ENCODE measurements around the gene RPS24.
"Not testable (repeated sequence)": the region's sequence is repeated elsewhere in the genome, so short reads cannot be mapped to it uniquely, and the experiment has no call there.

The RPS24 gene

DNA sequence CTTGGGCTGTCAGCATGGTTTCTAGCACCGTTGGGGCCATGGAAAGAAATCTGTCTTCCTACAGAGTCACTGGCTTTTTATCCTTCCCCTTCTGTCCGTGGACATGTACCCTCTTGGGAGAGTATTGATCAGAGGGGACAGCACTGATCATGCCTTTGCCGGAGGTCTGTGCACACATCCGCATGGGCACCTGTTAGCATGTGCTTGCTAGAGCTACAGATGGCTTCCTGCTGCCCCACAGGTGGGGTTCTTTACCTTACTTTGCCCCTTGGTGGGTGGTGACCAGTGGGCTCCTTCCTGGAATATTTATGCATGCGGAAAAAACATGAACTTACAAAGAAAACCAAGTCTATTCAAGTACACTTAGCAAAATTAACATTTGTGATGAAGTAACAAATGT, 24.9 kb downstream of the RPS24 start:
- DNase-seq: no peak

DNA sequence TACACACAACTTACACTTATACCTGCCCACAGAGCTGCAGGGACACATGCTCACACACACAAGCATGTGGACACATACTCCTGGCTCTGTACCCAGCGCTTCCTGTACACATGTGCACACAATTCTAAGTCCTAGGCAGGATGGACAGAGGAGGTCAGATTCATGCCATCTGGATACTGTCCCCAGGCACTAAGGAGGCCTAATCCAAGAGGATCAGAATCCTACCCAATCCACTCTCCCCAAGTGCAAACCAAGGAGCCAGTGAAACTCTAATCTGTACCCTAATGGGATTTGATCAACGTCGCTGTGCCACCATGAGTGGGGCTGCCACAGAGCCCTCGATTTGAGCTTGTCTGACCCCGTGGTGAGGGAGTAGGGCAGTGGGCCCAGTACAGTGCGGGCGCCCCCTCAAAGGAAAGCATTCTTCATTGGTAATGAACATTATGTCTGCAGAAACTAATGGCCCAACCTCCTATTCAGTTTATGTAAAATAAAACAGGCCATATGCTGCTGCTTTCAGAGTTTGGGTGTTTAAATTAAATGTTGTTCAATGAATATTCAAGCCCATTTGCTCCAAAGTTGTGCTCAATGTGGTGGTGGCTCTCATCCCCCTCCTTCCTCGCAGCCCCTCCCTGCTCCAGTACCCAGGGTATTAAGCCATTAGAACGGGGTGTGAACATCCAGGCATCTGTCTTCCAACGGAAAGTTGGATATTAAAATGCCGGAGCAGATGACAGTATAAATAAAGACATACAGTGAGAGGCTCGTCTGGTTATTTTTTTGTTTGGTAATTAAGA, 26.4 kb downstream of the RPS24 start:
- no peak for DNase-seq

DNA sequence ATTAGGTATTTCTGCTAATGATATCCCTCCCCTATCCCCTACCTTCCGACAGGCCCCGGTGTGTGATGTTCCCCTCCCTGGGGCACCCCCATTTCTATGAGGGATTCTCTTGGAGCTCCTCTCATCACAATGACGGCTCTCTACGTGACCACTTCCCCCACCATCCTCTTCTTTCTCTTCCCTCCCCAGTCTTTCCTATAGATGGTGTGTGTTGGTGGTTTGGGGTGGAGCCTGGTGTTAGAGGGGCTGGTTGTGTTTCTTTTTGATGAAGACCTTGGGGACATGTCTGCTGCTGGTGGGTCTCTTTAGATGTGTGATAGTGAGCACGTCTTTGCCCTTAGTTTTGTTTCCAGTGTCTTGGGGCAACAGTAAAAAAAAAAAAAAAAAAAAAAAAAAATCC, 28.6 kb downstream of the RPS24 start:
- no peak for DNase-seq

DNA sequence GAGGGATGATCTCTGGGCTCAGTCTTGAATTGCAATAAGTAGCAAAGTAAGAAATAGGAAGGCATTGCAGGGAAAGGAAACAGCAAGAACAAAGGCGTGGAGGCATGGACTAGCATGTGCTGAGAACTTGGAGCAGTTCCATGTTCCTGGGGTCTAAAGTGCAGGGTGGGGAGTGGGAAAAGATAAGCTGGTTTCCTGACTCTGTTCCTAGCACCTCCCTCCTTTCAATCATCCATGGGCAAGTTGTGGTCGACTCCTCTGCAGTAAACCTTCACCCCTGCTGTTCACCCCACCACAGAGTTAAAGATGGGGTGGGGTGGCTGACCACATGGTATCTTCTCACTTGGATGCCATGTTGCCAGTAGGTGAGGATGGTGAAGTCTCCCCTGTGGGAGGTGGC, 29.6 kb downstream of the RPS24 start:
- DNase-seq: no peak

DNA sequence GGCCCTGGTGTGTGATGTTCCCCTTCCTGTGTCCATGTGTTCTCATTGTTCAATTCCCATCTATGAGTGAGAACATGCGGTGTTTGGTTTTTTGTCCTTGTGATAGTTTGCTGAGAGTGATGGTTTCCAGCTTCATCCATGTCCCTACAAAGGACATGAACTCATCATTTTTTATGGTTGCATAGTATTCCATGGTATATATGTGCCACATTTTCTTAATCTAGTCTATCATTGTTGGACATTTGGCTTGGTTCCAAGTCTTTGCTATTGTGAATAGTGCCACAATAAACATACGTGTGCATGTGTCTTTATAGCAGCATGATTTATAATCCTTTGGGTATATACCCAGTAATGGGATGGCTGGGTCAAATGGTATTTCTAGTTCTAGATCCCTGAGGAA, 31.3 kb downstream of the RPS24 start:
- not testable (repeated sequence) for DNase-seq

DNA sequence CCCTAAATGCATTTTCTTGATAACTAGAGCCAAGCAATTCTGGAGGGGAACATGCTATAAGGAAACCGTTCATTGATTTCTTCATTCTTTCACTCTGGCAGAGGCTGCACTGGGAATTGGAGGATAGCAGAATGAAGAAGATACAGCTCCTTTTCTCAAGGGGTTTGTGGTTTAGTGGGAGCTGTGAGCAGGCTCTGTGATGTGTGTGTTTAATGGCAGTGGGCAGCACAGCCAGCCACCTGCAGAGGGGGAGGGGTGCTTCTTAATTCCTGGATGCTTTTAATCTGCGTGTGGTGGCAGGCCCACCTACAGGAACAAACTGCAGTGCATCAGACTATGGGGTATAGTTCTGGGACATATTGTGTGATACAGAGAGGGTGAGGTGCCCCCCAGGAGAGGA, 31.9 kb downstream of the RPS24 start:
- no peak for DNase-seq

DNA sequence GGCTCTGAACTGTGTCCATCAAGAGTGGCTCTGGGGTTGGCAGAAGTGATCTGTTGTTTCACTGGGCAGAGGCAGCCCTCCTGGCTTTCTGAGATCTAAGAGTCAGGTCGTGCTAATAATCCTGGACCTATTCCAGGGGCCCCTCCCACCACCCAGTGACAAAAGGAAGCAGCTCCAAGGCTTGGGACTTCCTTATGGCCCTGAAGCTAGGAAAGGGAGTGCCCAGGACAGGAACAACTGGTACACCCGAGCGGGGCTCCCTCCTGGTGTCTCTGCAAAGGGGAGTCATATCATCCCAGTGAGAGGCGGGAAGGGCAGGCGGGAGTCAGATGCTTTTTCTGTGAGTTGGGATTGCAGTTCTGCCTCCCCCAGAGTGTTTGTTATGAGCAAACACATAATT, 32.3 kb downstream of the RPS24 start:
- DNase-seq: no peak

DNA sequence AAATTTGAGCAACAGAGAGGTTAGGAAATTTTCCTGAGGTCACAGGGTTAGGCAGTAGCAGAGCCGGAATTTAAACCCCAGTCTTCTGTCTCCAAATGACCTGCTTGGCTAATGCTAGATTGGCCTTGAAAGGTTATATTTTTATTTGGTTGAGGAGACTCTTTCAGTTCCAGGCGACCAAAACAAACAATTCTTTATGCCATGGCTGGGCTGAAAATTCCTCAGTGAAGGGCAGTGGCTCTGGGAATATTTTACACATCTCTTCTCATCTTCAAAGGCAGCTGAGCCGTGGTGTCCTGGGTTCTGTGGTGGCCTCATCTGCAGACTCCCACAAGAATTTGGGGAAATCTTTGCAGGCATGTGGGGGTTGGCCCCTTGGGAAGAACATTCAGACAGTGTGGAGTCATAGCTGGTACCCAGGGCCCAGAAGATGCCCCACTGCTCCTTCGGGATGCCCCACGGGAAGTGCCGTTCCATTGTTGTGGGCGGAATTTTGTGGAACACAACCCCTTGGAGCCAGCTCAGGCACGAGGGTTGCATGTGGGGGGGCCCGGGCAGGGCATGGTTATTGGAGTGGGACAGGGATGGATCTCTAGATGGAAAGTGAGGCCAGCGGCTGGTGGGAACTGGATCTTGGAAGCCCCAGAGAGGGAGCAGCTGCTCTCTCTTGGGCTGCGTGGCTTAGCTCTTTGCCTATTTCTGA, 33.2 kb downstream of the RPS24 start:
- no peak for DNase-seq

DNA sequence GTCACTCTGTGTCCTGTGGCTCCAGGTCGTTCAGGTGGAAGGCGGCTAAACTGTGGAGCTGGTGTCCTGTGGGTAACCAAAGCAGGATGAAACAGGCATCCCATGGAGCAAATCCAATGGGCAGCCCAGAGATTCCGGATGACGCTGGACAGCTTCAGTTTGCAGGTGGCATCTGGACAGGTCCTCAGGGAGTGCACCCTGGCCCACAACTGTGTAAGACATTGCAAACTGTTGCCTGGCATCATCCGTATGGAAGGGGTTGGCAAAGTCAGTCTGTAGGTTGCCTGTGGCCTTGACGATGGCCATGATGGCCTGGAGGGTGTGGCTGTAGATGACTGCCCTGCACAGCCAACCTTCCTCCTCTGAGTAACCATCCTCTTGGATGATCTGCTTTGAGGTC, 35.5 kb downstream of the RPS24 start:
- DNase-seq: no peak

DNA sequence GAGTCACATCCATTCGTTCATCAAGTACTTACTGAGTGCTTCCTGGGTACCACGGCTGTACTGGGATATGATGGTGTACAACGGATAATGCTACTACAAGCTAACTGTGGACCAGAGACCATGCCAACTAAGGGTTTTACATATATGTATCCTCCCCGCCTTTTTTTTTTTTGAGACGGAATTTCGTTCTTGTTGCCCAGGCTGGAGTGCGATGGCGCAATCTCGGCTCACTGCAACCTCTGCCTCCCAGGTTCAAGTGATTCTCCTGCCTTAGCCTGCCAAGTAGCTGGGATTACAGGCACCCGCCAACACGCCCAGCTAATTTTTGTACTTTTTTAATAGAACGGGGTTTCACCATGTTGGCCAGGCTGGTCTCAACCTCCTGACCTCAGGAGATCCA, 36.4 kb downstream of the RPS24 start:
- DNase-seq: not testable (repeated sequence)

DNA sequence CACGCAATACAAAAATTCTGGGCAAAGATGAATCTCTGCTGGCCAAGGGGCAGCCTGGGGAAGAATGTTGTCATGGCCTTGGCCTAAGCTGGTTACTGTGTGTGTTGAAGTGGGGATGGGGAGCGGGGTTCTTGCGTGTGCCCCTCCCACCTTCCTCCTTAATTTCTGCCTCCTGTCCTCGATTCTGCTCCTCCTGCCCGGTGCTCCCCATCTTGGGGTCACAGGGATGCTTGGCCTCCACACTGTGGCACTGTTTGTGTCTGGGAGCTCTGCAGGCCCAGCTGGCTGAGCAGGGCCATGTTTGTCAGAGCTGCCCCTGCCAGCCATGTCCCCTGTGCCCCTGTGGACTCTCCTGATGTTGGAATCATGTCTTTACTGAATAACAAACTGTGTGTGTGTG, 37.1 kb downstream of the RPS24 start:
- no peak for DNase-seq

DNA sequence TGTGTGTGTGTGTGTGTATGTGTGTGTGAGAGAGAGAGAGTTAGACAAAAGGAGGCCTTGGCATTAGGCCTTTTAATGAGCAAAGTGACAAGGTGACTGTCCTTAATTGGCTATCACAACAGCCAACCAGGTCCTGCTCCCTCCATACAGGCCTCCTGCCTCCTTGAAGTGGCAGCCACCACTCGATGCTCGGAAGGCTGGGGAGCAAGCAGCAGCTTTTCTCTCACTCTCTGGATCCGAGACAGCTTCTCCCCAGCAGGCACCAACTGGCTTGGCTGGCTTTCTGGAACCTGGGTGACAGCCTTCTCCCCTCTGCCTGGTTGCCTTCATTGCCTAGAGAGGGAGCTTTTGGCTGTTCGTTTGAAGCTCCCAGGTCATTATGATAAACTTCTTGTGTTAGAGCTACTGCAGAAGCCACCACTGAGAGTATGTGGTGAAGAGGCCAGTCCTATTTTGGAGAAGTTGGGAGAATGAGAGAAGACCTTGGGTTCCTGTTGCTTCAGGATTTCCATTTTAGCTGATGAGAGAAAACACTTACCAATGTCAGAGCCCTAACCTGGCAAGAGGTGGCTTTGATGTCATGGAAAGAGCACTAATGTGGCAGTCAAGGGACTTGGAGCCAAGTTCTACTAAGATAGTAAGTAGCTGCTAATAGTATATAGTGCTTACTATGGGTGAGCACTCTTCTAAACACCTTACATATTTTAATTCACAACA, 37.6 kb downstream of the RPS24 start:
- no peak for DNase-seq

DNA sequence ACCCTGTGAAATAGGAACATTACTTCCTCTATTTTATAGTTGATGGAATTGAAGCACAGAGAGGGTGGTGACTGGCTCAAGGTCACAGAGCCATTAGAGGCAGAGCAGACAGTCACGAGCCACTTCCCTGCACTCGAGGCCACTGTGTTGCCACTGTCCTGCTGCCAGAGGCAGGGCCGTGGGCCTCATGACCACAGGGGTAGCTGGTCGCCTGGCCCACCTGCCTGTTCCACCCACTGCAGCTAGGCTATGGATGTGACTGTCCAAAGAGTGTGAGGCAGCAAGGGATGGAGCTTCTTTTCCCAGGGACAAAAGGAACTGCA, 38.2 kb downstream of the RPS24 start:
- DNase-seq: no peak

DNA sequence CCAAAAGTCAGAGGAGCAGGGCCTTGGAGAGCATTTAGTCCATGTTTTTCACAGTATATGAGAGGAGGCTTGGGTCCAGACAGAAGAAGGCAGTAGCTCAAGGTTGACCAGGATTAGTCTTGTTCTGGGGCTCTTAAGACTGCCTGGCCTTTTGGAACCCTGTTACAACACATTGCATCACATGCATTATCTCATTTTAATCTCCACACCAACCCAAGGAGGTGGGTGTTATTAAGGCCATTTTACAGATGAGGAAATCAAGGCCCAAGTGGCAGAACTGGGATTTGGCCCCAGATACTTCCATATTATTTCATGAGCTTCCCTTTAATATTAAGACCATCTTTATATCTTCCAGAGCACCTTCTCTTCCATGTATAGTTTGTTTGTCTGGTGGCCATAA, 38.8 kb downstream of the RPS24 start:
- DNase-seq: no peak

DNA sequence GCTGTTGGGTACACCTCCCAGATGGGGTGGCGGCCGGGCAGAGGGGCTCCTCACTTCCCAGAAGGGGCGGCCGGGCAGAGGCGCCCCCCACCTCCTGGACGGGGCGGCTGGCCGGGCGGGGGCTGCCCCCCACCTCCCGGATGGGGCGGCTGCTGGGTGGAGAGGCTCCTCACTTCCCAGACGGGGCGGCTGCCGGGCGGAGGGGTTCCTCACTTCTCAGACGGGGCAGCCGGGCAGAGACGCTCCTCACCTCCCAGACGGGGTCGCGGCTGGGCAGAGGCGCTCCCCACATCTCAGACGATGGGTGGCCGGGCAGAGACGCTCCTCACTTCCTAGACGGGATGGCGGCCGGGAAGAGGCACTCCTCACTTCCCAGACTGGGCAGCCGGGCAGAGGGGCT, 42.1 kb downstream of the RPS24 start:
- DNase-seq: not testable (repeated sequence)

DNA sequence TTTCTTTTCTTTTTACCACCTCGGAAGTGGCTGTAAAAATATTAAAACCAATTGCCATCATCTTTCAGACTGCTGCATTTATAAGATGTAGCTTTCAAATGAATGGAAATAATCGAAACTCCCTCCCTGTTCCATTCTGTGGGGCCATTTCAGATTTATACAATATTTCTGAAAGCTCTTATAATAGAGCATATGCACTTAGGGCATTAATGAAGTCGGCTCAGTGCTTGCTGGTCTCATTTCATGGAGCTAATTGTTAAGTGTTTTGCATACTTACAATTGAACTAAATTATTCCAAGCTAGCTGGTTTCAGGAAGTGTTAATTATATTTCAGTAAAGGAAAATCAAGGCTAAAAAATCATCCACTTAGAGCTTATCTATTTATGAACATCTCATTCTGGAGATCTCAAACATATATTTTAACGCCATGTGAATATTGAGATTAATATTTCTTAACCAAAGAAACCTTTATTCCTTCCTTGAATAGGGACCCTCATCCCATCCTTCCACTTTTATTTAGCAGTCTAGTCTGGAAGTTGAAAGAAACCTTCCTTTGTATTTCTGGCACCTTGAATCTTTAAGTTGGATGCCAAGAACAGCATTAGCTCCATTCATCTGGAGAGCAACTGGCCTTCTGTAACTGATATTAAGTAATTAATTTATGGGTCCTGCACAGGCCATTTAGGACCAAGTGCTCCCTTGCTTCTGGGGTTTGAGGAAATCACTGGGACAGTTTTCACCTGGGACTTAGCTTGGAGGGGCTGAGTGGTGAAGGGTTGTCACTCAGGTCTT, 45.1 kb downstream of the RPS24 start:
- DNase-seq: no peak

DNA sequence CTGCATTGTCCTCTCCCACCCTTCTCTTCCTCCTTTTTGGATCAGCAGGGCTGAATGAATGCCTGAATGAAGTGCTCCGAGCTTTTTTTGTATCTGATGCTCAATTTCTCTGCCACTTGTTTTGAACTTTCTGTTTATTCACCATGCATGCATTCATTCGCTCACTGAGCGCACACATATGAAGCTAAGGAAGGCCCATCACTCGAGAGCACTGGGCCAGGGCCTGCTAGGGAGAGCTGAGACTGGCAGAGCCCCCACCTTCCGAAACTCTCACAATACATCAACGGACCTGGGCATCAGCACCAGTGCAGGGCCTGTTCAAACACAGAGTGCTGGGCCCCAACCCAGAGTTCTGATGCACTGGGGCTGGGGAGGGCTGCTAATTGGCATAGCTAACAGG, 45.7 kb downstream of the RPS24 start:
- DNase-seq: no peak

DNA sequence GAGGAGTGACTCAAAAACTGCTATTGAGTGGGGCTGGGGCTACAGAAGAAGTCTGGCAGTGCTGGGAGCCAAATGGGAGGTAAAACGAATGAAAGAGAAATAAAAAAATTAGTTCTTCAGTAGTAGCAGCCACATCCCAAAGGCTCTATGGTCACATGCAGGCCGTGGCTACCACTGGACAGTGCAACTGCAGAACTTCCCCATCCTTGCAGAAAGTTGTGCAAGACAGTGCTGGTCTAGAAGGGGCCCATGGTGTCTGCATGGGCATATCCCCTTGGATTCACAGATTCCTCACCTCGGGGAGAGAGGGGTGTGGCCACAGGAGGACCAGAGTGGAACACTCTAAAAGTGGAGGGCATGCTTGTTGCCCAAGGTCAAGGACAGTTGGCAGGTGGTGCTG, 47.6 kb downstream of the RPS24 start:
- no peak for DNase-seq

DNA sequence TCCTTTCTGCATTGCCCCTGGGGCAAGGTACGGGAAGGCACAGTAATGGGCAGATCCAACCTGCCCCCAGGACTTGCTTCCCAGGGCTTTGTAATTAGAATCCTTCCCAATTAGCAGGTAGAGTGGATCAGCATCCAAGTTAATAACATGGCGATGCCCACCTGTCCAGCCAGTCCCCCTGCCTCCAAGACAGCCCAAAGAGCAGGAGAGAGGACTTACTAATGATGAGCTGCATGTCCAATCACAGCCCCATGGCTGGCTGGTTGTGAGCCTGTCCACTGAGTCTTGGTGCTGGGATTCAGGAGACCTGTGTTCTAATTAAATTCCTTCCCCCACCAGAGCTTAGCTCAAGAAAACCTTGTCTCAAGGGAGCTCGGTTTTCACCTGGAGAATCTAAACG, 49.0 kb downstream of the RPS24 start:
- DNase-seq: no peak

Measured in SHP77 (cell line).